DOHH2 (cell line): ENCODE measurements around the gene CRCP.

Experiments
- H3F3A ChIP-seq: fragments of 200-600 bp; sonication (generic), shearing (Covaris generic); 2 replicates; pipeline ENCODE4 v1.6.0; 2016; ENCODE audit warnings: antibody characterized with exemption, mild to moderate bottlenecking; ENCODE audit not compliant: control insufficient read depth, insufficient read depth
- H3K27ac ChIP-seq: fragments of 200-600 bp; sonication (generic); 2 replicates; pipeline ENCODE4 v1.5.1; 2014; ENCODE audit warnings: low read depth, mild to moderate bottlenecking, low read length, moderate library complexity
- H3K27me3 ChIP-seq: fragments of 200-600 bp; sonication (generic); 2 replicates; pipeline ENCODE4 v1.6.1; 2014; ENCODE audit warnings: mild to moderate bottlenecking, low read length, mixed read lengths; ENCODE audit not compliant: control insufficient read depth
- H3K36me3 ChIP-seq: fragments of 200-600 bp; sonication (generic); 2 replicates; pipeline ENCODE4 v1.6.1; 2014; ENCODE audit warnings: mild to moderate bottlenecking, low read length, moderate library complexity, mixed read lengths; ENCODE audit not compliant: control insufficient read depth
- H3K4me1 ChIP-seq: fragments of 200-600 bp; sonication (generic); 2 replicates; pipeline ENCODE4 v1.6.1; 2014; ENCODE audit warnings: mild to moderate bottlenecking, low read length, mixed read lengths; ENCODE audit not compliant: control insufficient read depth
- H3K4me2 ChIP-seq: fragments of 200-600 bp; sonication (generic); 2 replicates; pipeline ENCODE4 v1.6.0; 2014; ENCODE audit warnings: mild to moderate bottlenecking, low read length, moderate library complexity
- H3K4me3 ChIP-seq: fragments of 200-600 bp; sonication (generic); 2 replicates; pipeline ENCODE4 v1.5.1; 2014; ENCODE audit warnings: mild to moderate bottlenecking, low read length, mixed read lengths
- H3K79me2 ChIP-seq: fragments of 200-600 bp; sonication (generic); 2 replicates; pipeline ENCODE4 v1.6.1; 2014; ENCODE audit warnings: mild to moderate bottlenecking, low read length, mixed read lengths; ENCODE audit not compliant: control insufficient read depth
- H3K9me2 ChIP-seq: fragments of 200-600 bp; sonication (generic); replicated peaks from 2 replicates; pipeline ENCODE4 v1.6.1; 2014; ENCODE audit warnings: mild to moderate bottlenecking, low read length, mixed read lengths; ENCODE audit not compliant: control insufficient read depth
- H3K9me3 ChIP-seq: fragments of 200-600 bp; sonication (generic); 2 replicates; pipeline ENCODE4 v1.6.1; 2014; ENCODE audit warnings: antibody characterized with exemption, low read length, mixed read lengths; ENCODE audit not compliant: control insufficient read depth, insufficient read depth
- H4K20me1 ChIP-seq: fragments of 200-600 bp; sonication (generic); 2 replicates; pipeline ENCODE4 v1.6.0; 2014; ENCODE audit warnings: low read depth, mild to moderate bottlenecking, antibody characterized with exemption, low read length, moderate library complexity; ENCODE audit not compliant: control insufficient read depth, insufficient read depth
- CTCF ChIP-seq: fragments of 200-600 bp; sonication (generic); IDR thresholded peaks from one replicate; pipeline ENCODE4 v1.5.1; 2014; ENCODE audit warnings: antibody characterized with exemption, mild to moderate bottlenecking, low read depth, low read length; ENCODE audit not compliant: poor library complexity, severe bottlenecking
- EZH2phosphoT487 ChIP-seq: fragments of 200-600 bp; sonication (generic); IDR thresholded peaks from 2 replicates; pipeline ENCODE4 v1.6.1; 2017; ENCODE audit warnings: borderline replicate concordance, mild to moderate bottlenecking, antibody characterized with exemption, low read length, moderate library complexity, mixed read lengths

Gene CRCP

GRCh38 chr7:66181329-66181728, 66.7 kb downstream of the CRCP start:
- Histone ChIP-seq H3K9me2 (no peaks in the 10 kb centered on the region), H3K79me2 (no peaks in the 10 kb centered on the region), H4K20me1 (no peaks in the 10 kb centered on the region), H3F3A (no peaks in the 10 kb centered on the region), H3K27me3 (no peaks in the 10 kb centered on the region), H3K27ac (no peak overlapping the region), H3K36me3 (no peaks in the 10 kb centered on the region), H3K4me1 (no peaks in the 10 kb centered on the region), H3K9me3 (no peaks in the 10 kb centered on the region), H3K4me3 (no peak overlapping the region), H3K4me2 (no peak overlapping the region)
- TF ChIP-seq CTCF: no peak

GRCh38 chr7:66181845-66182244, 67.2 kb downstream of the CRCP start:
- H3K36me3 ChIP-seq: no peaks in the 10 kb centered on the region
- no peaks in the 10 kb centered on the region for H3F3A ChIP-seq
- no peak overlapping the region for H3K4me3 ChIP-seq
- no peaks in the 10 kb centered on the region for H3K27me3 ChIP-seq
- H3K27ac ChIP-seq: no peak overlapping the region
- H3K4me1 ChIP-seq: no peaks in the 10 kb centered on the region
- no peak overlapping the region for H3K4me2 ChIP-seq
- H3K9me2 ChIP-seq: no peaks in the 10 kb centered on the region
- no peaks in the 10 kb centered on the region for H4K20me1 ChIP-seq
- no peaks in the 10 kb centered on the region for H3K9me3 ChIP-seq
- H3K79me2 ChIP-seq: no peaks in the 10 kb centered on the region
- no peak for TF ChIP-seq CTCF
- no peak for TF ChIP-seq EZH2phosphoT487

- Histone ChIP-seq H3K79me2 (no peaks in the 10 kb centered on the region), H3K4me2 (no peak overlapping the region), H3K4me1 (no peaks in the 10 kb centered on the region)
Observed at GRCh38 chr7:66182920-66183319, 68.3 kb downstream of the CRCP start.

GRCh38 chr7:66183700-66184099, 69.1 kb downstream of the CRCP start:
- H3K79me2 ChIP-seq: no peaks in the 10 kb centered on the region
- no peak overlapping the region for H3K4me3 ChIP-seq
- no peaks in the 10 kb centered on the region for H4K20me1 ChIP-seq

More at GRCh38 chr7:66182920-66183319, 68.3 kb downstream of the CRCP start:
- Histone ChIP-seq H3K9me2 (no peaks in the 10 kb centered on the region), H3K27me3 (no peaks in the 10 kb centered on the region), H3K4me3 (no peak overlapping the region), H3K27ac (no peak overlapping the region), H3F3A (no peaks in the 10 kb centered on the region), H3K9me3 (no peaks in the 10 kb centered on the region), H4K20me1 (no peaks in the 10 kb centered on the region), H3K36me3 (no peaks in the 10 kb centered on the region)
- no peak for TF ChIP-seq EZH2phosphoT487

More at GRCh38 chr7:66183700-66184099, 69.1 kb downstream of the CRCP start:
- Histone ChIP-seq H3K4me2 (no peak overlapping the region), H3K9me3 (no peaks in the 10 kb centered on the region), H3K27me3 (no peaks in the 10 kb centered on the region), H3K27ac (no peak overlapping the region), H3K36me3 (no peaks in the 10 kb centered on the region), H3K4me1 (no peaks in the 10 kb centered on the region), H3F3A (no peaks in the 10 kb centered on the region), H3K9me2 (no peaks in the 10 kb centered on the region)
- TF ChIP-seq CTCF: no peak
- no peak for TF ChIP-seq EZH2phosphoT487
